ENCODE measurements around the gene FRMD4A.
"Not testable (repeated sequence)": the region's sequence is repeated elsewhere in the genome, so short reads cannot be mapped to it uniquely, and the experiment has no call there.

The FRMD4A gene

GRCh38 chr10:13779748-13780147, 551.0 kb downstream of the FRMD4A start:
- no peak for DNase-seq (ENCODE audit: low read depth)
- no peak overlapping the region for H3K4me3 ChIP-seq (ENCODE audit: low read depth, low read length)
- no peak for TF ChIP-seq CTCF (IDR thresholded peaks at IDR 0.05; ENCODE audit: low read depth, low read length)
- TF ChIP-seq MYC (IDR thresholded peaks at IDR 0.05; ENCODE audit: low read depth, low read length) = no peak
- no peak for TF ChIP-seq POLR2A (IDR thresholded peaks at IDR 0.05; ENCODE audit: extremely low read depth, insufficient read length)
- no peak for TF ChIP-seq MAX (IDR thresholded peaks at IDR 0.05; ENCODE audit: low read depth, low read length)

DNA sequence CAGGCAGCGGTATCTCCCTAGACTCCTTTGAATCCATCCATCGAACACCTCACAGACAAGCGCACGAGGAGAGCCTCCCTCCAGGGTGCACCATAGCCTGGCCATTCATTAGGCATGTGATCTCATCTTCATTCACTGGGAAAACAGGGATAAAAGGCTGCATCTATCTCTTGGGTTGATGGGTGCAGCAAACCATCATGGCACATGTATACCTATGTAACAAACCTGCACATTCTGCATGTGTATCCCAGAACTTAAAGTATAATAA, 552.1 kb downstream of the FRMD4A start:
- not testable (repeated sequence) for H3K4me3 ChIP-seq (ENCODE audit: low read depth, low read length); DNase-seq (ENCODE audit: low read depth)

- no peak for TF ChIP-seq POLR2A (IDR thresholded peaks at IDR 0.05; ENCODE audit: extremely low read depth, insufficient read length)
- TF ChIP-seq MAX (IDR thresholded peaks at IDR 0.05; ENCODE audit: low read depth, low read length) = no peak
- no peak for TF ChIP-seq MYC (IDR thresholded peaks at IDR 0.05; ENCODE audit: low read depth, low read length)
- DNase-seq (ENCODE audit: low read depth) = peak; percentile 25
- no peak overlapping the region for H3K4me3 ChIP-seq (ENCODE audit: low read depth, low read length)
These were observed 553.8 kb downstream of the FRMD4A start for GRCh38 chr10:13776861-13777311.

DNA sequence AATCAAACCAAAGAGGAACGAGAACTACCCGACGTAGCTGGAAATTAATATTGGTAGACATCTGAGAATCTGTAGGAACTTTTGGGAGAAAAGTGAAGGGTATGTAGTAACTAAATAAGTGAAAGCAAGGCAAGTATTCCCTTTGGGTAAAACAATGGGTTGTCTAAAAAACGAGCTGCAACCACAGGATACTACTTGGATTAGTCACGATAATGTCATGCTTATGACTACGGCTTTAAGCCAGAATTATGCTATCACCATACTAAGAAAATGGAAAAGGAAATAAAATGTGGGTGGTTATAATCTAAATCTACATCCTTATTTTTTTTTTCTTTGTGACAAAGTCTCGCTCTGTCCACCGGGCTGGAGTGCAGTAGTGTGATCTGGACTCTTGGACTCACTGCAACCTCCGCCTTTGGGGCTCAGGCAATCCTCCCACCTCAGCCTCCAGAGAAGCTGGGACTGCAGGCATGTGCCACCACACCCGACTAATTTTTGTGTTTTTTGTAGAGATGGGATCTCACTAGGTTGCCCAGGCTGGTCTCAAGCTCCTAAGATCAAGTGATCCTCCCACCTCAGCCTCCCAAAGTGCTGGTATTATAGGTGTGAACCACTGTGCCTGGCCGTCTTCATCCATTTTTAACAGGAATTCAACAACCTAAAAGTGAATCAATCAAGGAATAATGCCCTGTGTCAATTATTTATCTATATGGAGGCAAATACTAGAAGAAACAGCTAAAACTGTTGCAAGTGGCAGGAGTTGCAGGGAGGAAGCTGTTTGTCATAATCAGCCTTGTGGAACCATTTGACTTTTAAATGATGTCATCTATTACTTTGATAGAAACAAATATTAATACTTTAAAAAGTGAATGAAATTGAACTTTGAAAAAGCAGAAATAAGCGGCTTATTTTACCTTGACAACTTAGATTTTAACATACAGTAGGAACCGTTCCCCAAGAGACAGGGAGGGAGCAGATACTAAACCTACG, 554.6 kb downstream of the FRMD4A start:
- DNase-seq (ENCODE audit: low read depth) = no peak
- no peak overlapping the region for H3K4me3 ChIP-seq (ENCODE audit: low read depth, low read length)
- no peak for TF ChIP-seq CTCF (IDR thresholded peaks at IDR 0.05; ENCODE audit: low read depth, low read length)
- no peak for TF ChIP-seq MAX (IDR thresholded peaks at IDR 0.05; ENCODE audit: low read depth, low read length)
- TF ChIP-seq MYC (IDR thresholded peaks at IDR 0.05; ENCODE audit: low read depth, low read length) = no peak
- TF ChIP-seq POLR2A (IDR thresholded peaks at IDR 0.05; ENCODE audit: extremely low read depth, insufficient read length) = no peak

GRCh38 chr10:13774303-13774893, 556.3 kb downstream of the FRMD4A start:
- TF ChIP-seq MYC (IDR thresholded peaks at IDR 0.05; ENCODE audit: low read depth, low read length) (no peak), CTCF (IDR thresholded peaks at IDR 0.05; ENCODE audit: low read depth, low read length) (no peak), POLR2A (IDR thresholded peaks at IDR 0.05; ENCODE audit: extremely low read depth, insufficient read length) (no peak), MAX (IDR thresholded peaks at IDR 0.05; ENCODE audit: low read depth, low read length) (no peak)
- no peak overlapping the region for H3K4me3 ChIP-seq (ENCODE audit: low read depth, low read length)
- no peak for DNase-seq (ENCODE audit: low read depth)

- H3K4me3 ChIP-seq (ENCODE audit: low read depth, low read length) = no peak overlapping the region
- no peak for DNase-seq (ENCODE audit: low read depth)
- TF ChIP-seq POLR2A (IDR thresholded peaks at IDR 0.05; ENCODE audit: extremely low read depth, insufficient read length) = no peak
- TF ChIP-seq CTCF (IDR thresholded peaks at IDR 0.05; ENCODE audit: low read depth, low read length) = no peak
- TF ChIP-seq MAX (IDR thresholded peaks at IDR 0.05; ENCODE audit: low read depth, low read length) = no peak
- TF ChIP-seq MYC (IDR thresholded peaks at IDR 0.05; ENCODE audit: low read depth, low read length) = no peak
These were observed 557.1 kb downstream of the FRMD4A start for GRCh38 chr10:13773496-13774170.

Data from NB4 (cell line).